Spleen (tissue), 11 donors: Measurements from ENCODE around the gene MMP17. TPM values are rescaled to one million over a fixed set of nuclear protein-coding genes. Genes with fewer than 3 reads are reported as not detected.

Experiments used
- DNase-seq: peaks from one replicate; pipeline ENCODE4 v3.0.0-alpha.2; 2020
- H3K27ac ChIP-seq, 8 donors: fragments of 200-600 bp; sonication (generic) in 7 of 8; 1 replicate in 4 of 8; 2 replicates in 4 of 8; pipeline versions ENCODE4 v1.5.0 to v1.8.0; 2016 to 2021; ENCODE audit warnings: inconsistent platforms in 4 of 8, mild to moderate bottlenecking in 4 of 8, moderate library complexity in 1 of 8
- H3K27me3 ChIP-seq, 7 donors: fragments of 200-600 bp; sonication (generic) in 6 of 7; replicated peaks in 1 of 7; 1 replicate in 4 of 7; 2 replicates in 3 of 7; pipeline versions ENCODE4 v1.5.0 to v1.8.0; 2016 to 2021; ENCODE audit warnings: inconsistent platforms in 3 of 7, mild to moderate bottlenecking in 1 of 7
- H3K36me3 ChIP-seq, 6 donors: fragments of 200-600 bp; sonication (generic) in 5 of 6; 1 replicate in 4 of 6; 2 replicates in 2 of 6; pipeline versions ENCODE4 v1.5.0 to v1.8.0; 2016 to 2021; ENCODE audit warnings: inconsistent platforms in 2 of 6
- H3K4me1 ChIP-seq, 6 donors: fragments of 200-600 bp; sonication (generic) in 5 of 6; 1 replicate in 3 of 6; 2 replicates in 3 of 6; pipeline versions ENCODE4 v1.5.0 to v1.8.0; 2016 to 2021; ENCODE audit warnings: inconsistent platforms in 3 of 6
- H3K4me3 ChIP-seq, 8 donors: fragments of 200-600 bp; sonication (generic) in 7 of 8; 1 replicate in 4 of 8; 2 replicates in 4 of 8; pipeline versions ENCODE4 v1.5.0 to v1.8.0; 2016 to 2021; ENCODE audit warnings: inconsistent platforms in 4 of 8, mild to moderate bottlenecking in 4 of 8, moderate library complexity in 2 of 8
- H3K9me3 ChIP-seq, 8 donors: fragments of 200-600 bp; sonication (generic) in 7 of 8; 1 replicate in 4 of 8; 2 replicates in 4 of 8; pipeline versions ENCODE4 v1.5.0 to v1.8.0; 2016 to 2021; ENCODE audit warnings: inconsistent platforms in 4 of 8
- CTCF ChIP-seq, 11 experiments: fragments of 200-600 bp in 7 of 11; fragments of 450-650 bp in 4 of 11; sonication (generic) in 4 of 11; IDR thresholded peaks in 8 of 11; conservative IDR thresholded peaks in 3 of 11; 1 replicate in 7 of 11; 2 replicates in 4 of 11; pipeline versions ENCODE4 v1.4.0 to v1.8.0; 2016 to 2021; ENCODE audit warnings: antibody characterized with exemption in 11 of 11, inconsistent platforms in 4 of 11, mild to moderate bottlenecking in 1 of 11
- POLR2A ChIP-seq, 3 donors: fragments of 450-650 bp; IDR thresholded peaks; one replicate each; pipeline ENCODE4 v1.5.1; 2017; ENCODE audit warnings: antibody characterized with exemption in 3 of 3, mild to moderate bottlenecking in 1 of 3
- POLR2AphosphoS5 ChIP-seq, 3 donors: sonication (generic); formaldehyde crosslinking; IDR thresholded peaks; one replicate each; pipeline ENCODE4 v1.5.1; 2017; ENCODE audit warnings: antibody characterized with exemption in 3 of 3
- WGBS, 5 donors: extraction: QIAGEN DNeasy Blood & Tissue Kit in 3 of 5; methylation state at CpG; one replicate each; pipeline versions ENCODE4 v1.1.5 to v1.1.7; 2013 to 2018; 5-methylcytosine and 5-hydroxymethylcytosine counted together
- intact Hi-C: fragments of 100-400 bp; cut with DNase I; formaldehyde crosslinking; loops from one replicate; pipeline ENCODE4 v1.15.0; 2023; ENCODE audit warnings: low total_unique reads
- polyA plus RNA-seq, 3 donors: library from polyadenylated mRNA; stranded (reverse); fragments of 200-250 nt; gene quantifications; one replicate each; pipeline ENCODE4 v1.2.1, GENCODE V29; 2013
- total RNA-seq, 7 donors: library from RNA; depleted of rRNA in 3 of 7; stranded (reverse); fragments of >200 nt in 3 of 7; fragmentation: NEBNext Ultra II Directional in 4 of 7; extraction: Animal tissue kit (Norgen Biotek cat#: 25700) in 4 of 7; gene quantifications; one replicate each; pipeline versions ENCODE4 v1.1.0 to v1.2.1, GENCODE V29; 2016 to 2021
- donor health status: healthy with polysubstance abuse.
- donor health status: DM: no; HTN: no; CAD: no; lungs with moderate emphysema.
- donor health status: DM: no; HTN: no; CAD: no.
- donor health status: Bipolar disorder and iron deficiency.
- donor health status: healthy.
- donor health status: DM: no; HTN: no; CAD: no.
- donor health status: DM: yes; HTN: yes; CAD: no.

Gene MMP17
- total and polyA plus RNA-seq, 10 donors: 1.4 to 8.4 (median 3.5) TPM

- H3K27me3 ChIP-seq: no peaks in the 10 kb centered on the region
- 82 to 89% (median 82%) methylated on average over 20 of the region's 20 CpGs for WGBS, 5 donors
- peak overlapping the region in 1 of 8 donors; percentile 17 for H3K27ac ChIP-seq
- intact Hi-C loops: no loop called here
- no peaks in the 10 kb centered on the region for H3K9me3 ChIP-seq
- TF ChIP-seq POLR2A (IDR thresholded peaks at IDR 0.05): no peak
- TF ChIP-seq CTCF (IDR thresholded peaks at IDR 0.05 in 8 of 11, conservative IDR thresholded peaks at IDR 0.05 in 3 of 11): no peak
- peak in 1 of 3 donors; percentile 62 for TF ChIP-seq POLR2AphosphoS5 (IDR thresholded peaks at IDR 0.05)
- no peak for DNase-seq
- H3K36me3 ChIP-seq: peaks cover 0 to 73% (median 52%) of the 10 kb centered on the region in 6 donors
- no peak overlapping the region for H3K4me3 ChIP-seq
- H3K4me1 ChIP-seq: peaks cover 6 to 37% (median 15%) of the 10 kb centered on the region in 6 donors
Measured at GRCh38 chr12:131800594-131801135, 27.5 kb upstream of the MMP17 start.

GRCh38 chr12:131801254-131801866 lies 26.8 kb upstream of the MMP17 start:
- H3K36me3 ChIP-seq: peaks cover 0 to 69% (median 52%) of the 10 kb centered on the region in 6 donors
- 75 to 91% (median 81%) methylated on average over 27 to 35 of the region's 35 CpGs for WGBS, 5 donors

GRCh38 chr12:131803961-131804521 lies 24.2 kb upstream of the MMP17 start:
- no peak overlapping the region for H3K4me3 ChIP-seq
- H3K27ac ChIP-seq: no peak overlapping the region
- 25 to 41% (median 34%) methylated on average over 11 of the region's 11 CpGs for WGBS, 5 donors
- intact Hi-C loops: no loop called here
- DNase-seq: no peak
- peaks cover 0 to 42% (median 30%) of the 10 kb centered on the region in 6 donors for H3K36me3 ChIP-seq
- H3K27me3 ChIP-seq: no peaks in the 10 kb centered on the region
- no peak for TF ChIP-seq POLR2A (IDR thresholded peaks at IDR 0.05)
- TF ChIP-seq CTCF (IDR thresholded peaks at IDR 0.05 in 8 of 11, conservative IDR thresholded peaks at IDR 0.05 in 3 of 11): no peak
- no peak for TF ChIP-seq POLR2AphosphoS5 (IDR thresholded peaks at IDR 0.05)
- H3K9me3 ChIP-seq: peaks cover 0 to 4% (median 0%) of the 10 kb centered on the region in 8 donors
- H3K4me1 ChIP-seq: peaks cover 0 to 23% (median 7%) of the 10 kb centered on the region in 6 donors

More at GRCh38 chr12:131801254-131801866, 26.8 kb upstream of the MMP17 start:
- no peak for DNase-seq
- intact Hi-C loops: no loop called here
- Histone ChIP-seq H3K4me3 (no peak overlapping the region), H3K27ac (no peak overlapping the region), H3K27me3 (no peaks in the 10 kb centered on the region), H3K4me1 (peaks cover 2 to 31% (median 10%) of the 10 kb centered on the region in 6 donors), H3K9me3 (no peaks in the 10 kb centered on the region)
- TF ChIP-seq POLR2AphosphoS5 (IDR thresholded peaks at IDR 0.05) (no peak), CTCF (IDR thresholded peaks at IDR 0.05 in 8 of 11, conservative IDR thresholded peaks at IDR 0.05 in 3 of 11) (no peak), POLR2A (IDR thresholded peaks at IDR 0.05) (no peak)

GRCh38 chr12:131805421-131805820 lies 22.8 kb upstream of the MMP17 start:
- no peak for DNase-seq
- Histone ChIP-seq H3K27me3 (no peaks in the 10 kb centered on the region), H3K4me1 (peaks cover 0 to 16% (median 3%) of the 10 kb centered on the region in 6 donors), H3K27ac (no peak overlapping the region), H3K36me3 (peaks cover 0 to 29% (median 17%) of the 10 kb centered on the region in 6 donors), H3K9me3 (peaks cover 0 to 4% (median 0%) of the 10 kb centered on the region in 8 donors), H3K4me3 (no peak overlapping the region)
- intact Hi-C loops: no loop called here
- TF ChIP-seq POLR2AphosphoS5 (IDR thresholded peaks at IDR 0.05) (no peak), CTCF (IDR thresholded peaks at IDR 0.05 in 8 of 11, conservative IDR thresholded peaks at IDR 0.05 in 3 of 11) (no peak), POLR2A (IDR thresholded peaks at IDR 0.05) (no peak)
- WGBS, 5 donors: 69 to 86% (median 82%) methylated on average over 5 of the region's 5 CpGs
